HepG2 (cell line): ENCODE data around the gene ZBTB4. TPM values are rescaled to one million over a fixed set of nuclear protein-coding genes. Genes with fewer than 3 reads are reported as not detected.

ENCODE experiments used
- AKNA ChIP-seq: sonication (generic); formaldehyde crosslinking; IDR thresholded peaks from 2 replicates; pipeline ENCODE4 v1.4.0; 2020; ENCODE audit warnings: missing genetic modification reagents, borderline replicate concordance
- CBX2 ChIP-seq, 2 experiments: fragments of 200-600 bp in 1 of 2; sonication (generic); formaldehyde crosslinking in 1 of 2; IDR thresholded peaks; 2 replicates each; pipeline versions ENCODE4 v1.7.0 to v1.8.1; 2018 to 2022; ENCODE audit warnings: low read depth in 2 of 2, low read length in 1 of 2, mild to moderate bottlenecking in 1 of 2, missing genetic modification reagents in 1 of 2
- CENPX ChIP-seq: sonication (generic); formaldehyde crosslinking; IDR thresholded peaks from 2 replicates; pipeline ENCODE4 v1.9.0; 2021; ENCODE audit warnings: mild to moderate bottlenecking, missing genetic modification reagents, moderate library complexity
- HDAC6 ChIP-seq: fragments of 200-600 bp; sonication (generic); IDR thresholded peaks from 2 replicates; pipeline ENCODE4 v1.7.0; 2017; ENCODE audit warnings: mild to moderate bottlenecking, antibody characterized with exemption, low read length, low read depth
- MTF1 ChIP-seq: sonication (generic); formaldehyde crosslinking; IDR thresholded peaks from 2 replicates; pipeline ENCODE4 v1.5.0; 2020; ENCODE audit warnings: missing genetic modification reagents
- PRDM10 ChIP-seq: sonication (generic); formaldehyde crosslinking; IDR thresholded peaks from 2 replicates; pipeline ENCODE4 v1.4.0; 2020; ENCODE audit warnings: low read depth, missing genetic modification reagents
- SCMH1 ChIP-seq: sonication (generic); formaldehyde crosslinking; IDR thresholded peaks from 2 replicates; pipeline ENCODE4 v1.9.0; 2021; ENCODE audit warnings: missing genetic modification reagents, mild to moderate bottlenecking, borderline replicate concordance
- SRY ChIP-seq: sonication (generic); formaldehyde crosslinking; IDR thresholded peaks from 2 replicates; pipeline ENCODE4 v1.8.0; 2022; ENCODE audit warnings: mild to moderate bottlenecking, missing genetic modification reagents
- THAP9 ChIP-seq: sonication (generic); formaldehyde crosslinking; IDR thresholded peaks from 2 replicates; pipeline ENCODE4; 2020; ENCODE audit warnings: missing genetic modification reagents, mild to moderate bottlenecking, borderline replicate concordance
- ZNF329 ChIP-seq: sonication (generic); formaldehyde crosslinking; IDR thresholded peaks from 2 replicates; pipeline ENCODE4 v1.9.0; 2021; ENCODE audit warnings: low read depth, mild to moderate bottlenecking, missing genetic modification reagents
- ZNF333 ChIP-seq: sonication (generic); formaldehyde crosslinking; IDR thresholded peaks from 2 replicates; pipeline ENCODE4 v1.4.0; 2020; ENCODE audit warnings: mild to moderate bottlenecking, missing genetic modification reagents, borderline replicate concordance
- ZNF558 ChIP-seq: sonication (generic); formaldehyde crosslinking; IDR thresholded peaks from 2 replicates; pipeline ENCODE4 v1.9.0; 2022; ENCODE audit warnings: mild to moderate bottlenecking, missing genetic modification reagents, borderline replicate concordance
- ZNF567 ChIP-seq: sonication (generic); formaldehyde crosslinking; IDR thresholded peaks from 2 replicates; pipeline ENCODE4 v1.8.1; 2023; ENCODE audit warnings: mild to moderate bottlenecking, missing genetic modification reagents, borderline replicate concordance
- ZNF619 ChIP-seq: sonication (generic); formaldehyde crosslinking; IDR thresholded peaks from 2 replicates; pipeline ENCODE4 v1.4.0; 2020; ENCODE audit warnings: mild to moderate bottlenecking, missing genetic modification reagents
- ZNF761 ChIP-seq: sonication (generic); formaldehyde crosslinking; conservative IDR thresholded peaks from 2 replicates; pipeline ENCODE4 v1.4.0; 2020; ENCODE audit warnings: mild to moderate bottlenecking, missing genetic modification reagents
- ZSCAN25 ChIP-seq: sonication (generic); formaldehyde crosslinking; IDR thresholded peaks from 2 replicates; pipeline ENCODE4 v1.8.0; 2022; ENCODE audit warnings: mild to moderate bottlenecking, missing genetic modification reagents
- polyA plus RNA-seq, 8 experiments: library from polyadenylated mRNA; depleted of rRNA in 3 of 8; stranded (reverse) in 7 of 8; unstranded in 1 of 8; fragments of >200 nt; fragmentation: Illumina TruSeq in 4 of 8; extraction: Trizol in 4 of 8; gene quantifications; 2 replicates each; pipeline versions ENCODE4 v1.2.1 to v1.2.3, GENCODE V29; 2011 to 2016; ENCODE audit warnings: low read depth in 4 of 8, missing spikeins in 1 of 8, mixed read lengths in 1 of 8; ENCODE audit not compliant: insufficient read depth in 1 of 8
- total RNA-seq, 5 experiments: library from RNA; depleted of rRNA; stranded (reverse); fragments of >200 nt; fragmentation: Illumina TruSeq; extraction: Trizol; gene quantifications; 2 replicates each; pipeline ENCODE4 v1.2.3, GENCODE V29; 2016; ENCODE audit warnings: low read depth in 1 of 5

The ZBTB4 gene
- total and polyA plus RNA-seq, 2 of the 13 experiments (the other 11 are each of a cell fraction or from before 2014, with no cell fraction given), result 4.3 to 7.4 TPM

GRCh38 chr17:7478276-7479212, 887 bp downstream of the ZBTB4 start (continued):
- TF ChIP-seq THAP9 (CRISPR knock-in tag) (no peak), CENPX (CRISPR knock-in tag) (no peak), ZNF567 (CRISPR knock-in tag) (0 out of 2 replicates have a peak, but pooled peaks have one; percentile 49), SCMH1 (CRISPR knock-in tag) (no peak), PRDM10 (peak; percentile 32; the same call in 1 of the 2 replicates), CBX2 (IDR thresholded peaks at IDR 0.05; ENCODE audit: low read depth, low read length) (no peak), CBX2 (CRISPR knock-in tag; IDR thresholded peaks at IDR 0.05; ENCODE audit: low read depth) (no peak), ZNF333 (CRISPR knock-in tag) (no peak), ZSCAN25 (CRISPR knock-in tag) (peak; percentile 19; the same call in 1 of the 2 replicates), AKNA (no peak), SRY (CRISPR knock-in tag) (no peak), ZNF558 (no peak), HDAC6 (no peak), MTF1 (CRISPR knock-in tag) (no peak), ZNF329 (CRISPR knock-in tag) (no peak), ZNF761 (CRISPR knock-in tag) (no peak), ZNF619 (CRISPR knock-in tag) (0 out of 2 replicates have a peak, but pooled peaks have one; percentile 43)
